ENCODE data around the gene DEPDC5.
"Not testable (repeated sequence)": the region's sequence is repeated elsewhere in the genome, so short reads cannot be mapped to it uniquely, and the experiment has no call there.

The DEPDC5 gene

GRCh38 chr22:31753634-31754501 is at the start of gene DEPDC5:
DEPDC5 (plus strand) TSS chr22:31754019; CDS start chr22:31754922, 903 bp downstream.
- DNase-seq (ENCODE audit: low read depth), result peak; percentile 84

GRCh38 chr22:31707519-31707918 is 46.3 kb upstream of the DEPDC5 start:
- no peak for DNase-seq (ENCODE audit: low read depth)

GRCh38 chr22:31711226-31711625 is 42.6 kb upstream of the DEPDC5 start:
- not testable (repeated sequence) for DNase-seq (ENCODE audit: low read depth)

- no peak for DNase-seq (ENCODE audit: low read depth)
Measured at GRCh38 chr22:31715147-31715778, 38.6 kb upstream of the DEPDC5 start.

- no peak for DNase-seq (ENCODE audit: low read depth)
Measured at GRCh38 chr22:31719850-31720471, 33.9 kb upstream of the DEPDC5 start.

GRCh38 chr22:31723723-31724122 is 30.1 kb upstream of the DEPDC5 start:
- no peak for DNase-seq (ENCODE audit: low read depth)

- no peak for DNase-seq (ENCODE audit: low read depth)
Measured at GRCh38 chr22:31726692-31727091, 27.1 kb upstream of the DEPDC5 start.

GRCh38 chr22:31728857-31729256 is 25.0 kb upstream of the DEPDC5 start:
- DNase-seq (ENCODE audit: low read depth), result no peak

GRCh38 chr22:31730344-31730711 is 23.5 kb upstream of the DEPDC5 start:
- no peak for DNase-seq (ENCODE audit: low read depth)

- no peak for DNase-seq (ENCODE audit: low read depth)
Measured at GRCh38 chr22:31732089-31732829, 21.6 kb upstream of the DEPDC5 start.

GRCh38 chr22:31733580-31734079 is 20.2 kb upstream of the DEPDC5 start:
- no peak for DNase-seq (ENCODE audit: low read depth)

GRCh38 chr22:31734512-31734911 is 19.3 kb upstream of the DEPDC5 start:
- DNase-seq (ENCODE audit: low read depth), result no peak

- DNase-seq (ENCODE audit: low read depth), result no peak
Measured at GRCh38 chr22:31736458-31736857, 17.4 kb upstream of the DEPDC5 start.

- DNase-seq (ENCODE audit: low read depth), result no peak
Measured at GRCh38 chr22:31737932-31738331, 15.9 kb upstream of the DEPDC5 start.

- DNase-seq (ENCODE audit: low read depth), result no peak
Measured at GRCh38 chr22:31738566-31738965, 15.3 kb upstream of the DEPDC5 start.

- DNase-seq (ENCODE audit: low read depth), result no peak
Measured at GRCh38 chr22:31739795-31740201, 14.0 kb upstream of the DEPDC5 start.

GRCh38 chr22:31740314-31740713 is 13.5 kb upstream of the DEPDC5 start:
- DNase-seq (ENCODE audit: low read depth), result not testable (repeated sequence)

GRCh38 chr22:31742115-31742514 is 11.7 kb upstream of the DEPDC5 start:
- no peak for DNase-seq (ENCODE audit: low read depth)

GRCh38 chr22:31742682-31743081 is 11.1 kb upstream of the DEPDC5 start:
- no peak for DNase-seq (ENCODE audit: low read depth)

GRCh38 chr22:31743871-31744270 is 9.9 kb upstream of the DEPDC5 start:
- no peak for DNase-seq (ENCODE audit: low read depth)

GRCh38 chr22:31747441-31747840 is 6.4 kb upstream of the DEPDC5 start:
- DNase-seq (ENCODE audit: low read depth), result no peak

- no peak for DNase-seq (ENCODE audit: low read depth)
Measured at GRCh38 chr22:31748490-31748889, 5.3 kb upstream of the DEPDC5 start.

All from fibroblast of the conjunctiva (primary cell).